Cerebellar nuclear complex (tissue), 1 donor: ENCODE data around the gene KIRREL3.
A peak's percentile ranks its signal among the peaks of the same experiment; 100 is the strongest.
"Not testable (repeated sequence)": the region's sequence is repeated elsewhere in the genome, so short reads cannot be mapped to it uniquely, and the experiment has no call there.

Experiments used
- DNase-seq, 2 experiments: peaks; one replicate each; lab custom pipeline; 2025; lab: John Stamatoyannopoulos, UW

The KIRREL3 gene

GRCh38 chr11:126952533-126952932 is 48.0 kb downstream of the KIRREL3 start:
- DNase-seq, result not testable (repeated sequence)

DNA sequence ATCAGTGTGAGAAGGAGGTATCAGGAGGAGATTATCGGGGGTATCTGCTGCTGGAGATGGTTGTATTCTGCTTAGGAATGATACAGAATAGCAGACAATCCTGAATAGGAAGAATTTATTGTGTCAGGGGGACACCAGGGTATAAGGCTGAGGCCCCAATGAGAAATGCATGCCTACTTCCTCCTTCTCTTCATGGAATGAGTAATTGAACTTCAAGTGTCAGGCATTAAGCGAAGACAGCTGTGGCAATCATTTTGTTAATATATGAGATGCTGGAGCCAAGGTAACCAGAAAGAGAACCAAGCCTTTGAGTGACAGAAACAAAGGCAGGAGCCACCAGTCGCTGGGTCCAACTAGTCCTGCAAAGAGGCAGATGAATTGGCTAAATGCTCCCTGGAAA is 49.1 kb downstream of the KIRREL3 start:
- DNase-seq, result no peak

- DNase-seq, result peak in 1 of 2 experiments; percentile 47
Observed at GRCh38 chr11:126949066-126949891, 51.3 kb downstream of the KIRREL3 start.

- no peak for DNase-seq
Observed at GRCh38 chr11:126948563-126948962, 52.0 kb downstream of the KIRREL3 start.

DNA sequence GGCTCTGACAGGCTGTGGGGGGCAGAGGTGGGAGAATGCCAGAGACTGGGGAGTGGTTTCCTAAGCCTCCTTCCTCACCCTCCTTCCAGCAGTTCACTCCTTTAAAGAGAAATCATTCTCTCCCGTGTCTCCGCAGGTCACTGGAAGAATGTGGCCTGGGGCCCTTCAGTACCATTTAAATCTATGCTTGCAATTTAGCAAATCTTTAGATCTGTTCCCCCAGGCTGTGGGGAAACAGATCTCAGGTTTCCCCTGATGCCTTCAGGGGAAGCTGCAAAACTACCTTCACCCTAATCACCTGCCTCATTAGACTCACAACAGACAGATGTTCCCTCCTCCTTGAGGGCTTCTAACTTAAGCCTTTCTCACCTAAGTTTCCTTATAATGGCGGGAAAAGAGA is 55.3 kb downstream of the KIRREL3 start:
- DNase-seq, result no peak

- DNase-seq, result no peak
Observed at GRCh38 chr11:126943316-126943715, 57.3 kb downstream of the KIRREL3 start.

- no peak for DNase-seq
Observed at GRCh38 chr11:126942146-126942545, 58.4 kb downstream of the KIRREL3 start.

- no peak for DNase-seq
Observed at GRCh38 chr11:126939552-126939951, 61.0 kb downstream of the KIRREL3 start.

- no peak for DNase-seq
Observed at GRCh38 chr11:126938718-126939117, 61.9 kb downstream of the KIRREL3 start.

DNA sequence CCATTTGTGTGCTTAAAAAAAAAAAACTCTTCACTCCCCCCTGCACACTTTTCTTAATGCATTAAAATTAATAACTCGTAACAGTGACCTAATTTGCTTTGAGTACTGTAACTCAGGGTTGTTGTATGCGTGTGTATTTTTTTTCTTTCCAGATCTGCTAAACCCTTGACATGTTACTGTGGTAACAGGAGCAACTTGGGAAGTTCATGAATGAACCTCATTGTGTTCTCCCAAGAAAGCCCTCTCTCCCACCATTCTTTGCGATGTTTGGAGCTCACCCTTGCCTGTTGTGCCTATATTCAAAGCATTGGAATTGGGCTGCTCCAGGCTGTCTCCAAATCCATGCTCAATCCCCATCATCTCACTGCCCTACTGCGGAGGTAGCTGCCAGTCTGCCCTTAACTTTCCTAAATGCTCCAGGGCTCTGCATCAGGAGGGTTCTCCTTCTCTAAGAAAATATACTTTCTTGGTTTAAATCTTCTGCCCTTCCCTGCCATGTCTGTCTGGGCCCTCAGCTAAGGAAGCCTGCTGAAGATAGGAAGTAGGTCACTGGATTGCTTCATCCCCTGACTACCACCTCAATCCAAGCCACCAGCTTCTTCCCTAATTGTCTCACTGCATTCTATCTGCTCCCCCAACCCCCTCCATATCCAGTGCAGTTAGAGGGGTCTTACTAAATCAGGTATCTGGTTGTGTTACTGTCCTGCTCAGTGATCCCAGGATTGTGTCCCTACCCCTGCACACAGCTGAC is 70.3 kb downstream of the KIRREL3 start:
- no peak for DNase-seq

DNA sequence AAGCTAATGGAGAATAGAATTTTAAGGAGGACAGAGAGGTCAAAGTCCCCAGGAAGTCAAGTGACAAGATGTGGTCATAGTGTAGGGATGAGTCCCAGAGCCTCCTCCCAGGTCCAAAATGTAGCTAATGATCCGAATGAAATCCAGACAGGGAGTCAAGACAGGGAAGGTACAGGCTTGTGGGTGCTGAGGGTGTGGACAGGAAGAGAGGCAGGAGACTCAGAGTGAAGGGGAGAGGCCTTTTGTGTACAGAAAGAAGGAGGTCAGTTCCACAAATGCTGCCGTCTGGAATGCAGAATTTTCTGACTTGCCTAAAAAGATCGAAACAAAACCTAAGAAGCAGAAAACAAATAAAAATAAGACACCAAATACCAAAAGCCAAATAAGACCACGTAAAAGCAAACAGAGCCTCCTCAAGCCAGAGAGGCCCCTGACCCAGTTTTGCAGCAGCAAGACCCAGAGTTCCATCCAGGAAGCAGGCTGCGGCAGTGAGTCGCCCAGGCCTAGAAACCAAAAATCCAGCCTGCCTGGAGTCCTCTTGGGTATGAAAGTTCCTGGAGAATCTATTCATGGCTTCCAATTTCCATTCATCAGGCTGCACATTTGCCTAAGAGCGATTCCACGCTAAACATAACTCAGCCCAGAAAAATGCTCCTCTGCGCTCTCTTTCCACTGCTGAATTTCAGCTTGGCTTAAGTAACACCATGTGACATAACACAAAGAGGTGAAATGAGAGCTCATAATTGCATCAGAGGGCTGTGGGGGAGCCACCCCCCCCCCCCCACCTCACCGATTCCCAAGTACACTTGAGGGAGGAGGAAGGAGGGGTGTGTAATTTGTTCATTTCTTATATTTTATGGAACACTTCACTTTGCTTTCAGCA is 71.2 kb downstream of the KIRREL3 start:
- no peak for DNase-seq

- no peak for DNase-seq
Observed at GRCh38 chr11:126927623-126928022, 72.9 kb downstream of the KIRREL3 start.

DNA sequence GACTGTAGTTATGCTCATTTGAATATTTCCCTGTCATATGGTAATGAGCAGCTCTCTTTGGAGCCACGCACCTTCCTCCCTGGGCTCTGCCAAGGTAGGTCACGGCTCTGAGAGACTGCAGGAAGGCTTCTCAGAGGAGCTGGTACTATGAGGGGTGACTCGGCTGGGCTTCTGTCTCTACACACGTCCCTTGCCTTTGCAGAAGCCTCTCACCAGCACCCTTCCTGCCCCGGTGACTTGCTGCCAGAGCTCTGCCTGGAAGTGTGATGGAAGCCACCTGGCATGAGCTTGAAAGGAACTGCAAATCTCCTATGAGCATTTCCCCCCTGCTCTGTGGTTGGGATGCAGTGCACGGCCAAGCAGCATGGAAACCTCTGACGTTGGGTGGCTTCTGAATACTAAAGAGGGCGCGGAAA is 74.2 kb downstream of the KIRREL3 start:
- no peak for DNase-seq

- DNase-seq, result peak; percentile 54 to 57
Observed at GRCh38 chr11:126925321-126926093, 75.1 kb downstream of the KIRREL3 start.

- DNase-seq, result no peak
Observed at GRCh38 chr11:126924376-126925040, 76.1 kb downstream of the KIRREL3 start.

- DNase-seq, result no peak
Observed at GRCh38 chr11:126920833-126921232, 79.7 kb downstream of the KIRREL3 start.

DNA sequence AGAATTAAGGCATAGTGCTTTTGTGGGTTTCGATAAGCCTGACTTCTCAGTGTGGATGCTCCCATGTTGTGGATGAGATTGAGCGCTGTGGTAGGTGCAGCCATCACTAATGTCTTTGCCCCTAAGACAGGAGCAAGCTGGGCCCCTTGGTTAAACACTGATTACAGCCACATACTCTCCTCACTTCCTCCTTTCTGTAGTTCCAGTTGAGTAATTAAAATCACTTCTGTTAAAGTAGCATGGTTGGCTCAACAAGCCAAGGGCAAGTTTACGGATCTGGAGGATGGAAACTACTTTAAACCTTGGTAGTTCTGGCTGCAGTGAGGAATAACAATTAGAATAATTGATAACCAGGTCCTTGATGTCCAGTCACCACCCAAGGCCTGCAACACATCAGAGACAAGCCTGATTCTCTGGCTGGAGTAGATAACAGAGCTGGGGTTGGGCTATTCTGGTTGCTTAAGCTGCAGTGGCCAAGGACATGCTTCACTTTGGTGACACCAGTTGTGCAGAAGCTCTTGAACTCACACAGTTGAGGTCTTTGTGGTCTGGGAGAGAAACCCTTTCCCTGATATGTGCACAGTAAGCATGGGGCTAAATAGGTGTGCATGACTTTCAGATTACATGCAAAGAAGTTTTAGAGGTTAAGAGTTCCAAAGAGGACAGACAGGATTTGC is 81.3 kb downstream of the KIRREL3 start:
- DNase-seq, result no peak

DNA sequence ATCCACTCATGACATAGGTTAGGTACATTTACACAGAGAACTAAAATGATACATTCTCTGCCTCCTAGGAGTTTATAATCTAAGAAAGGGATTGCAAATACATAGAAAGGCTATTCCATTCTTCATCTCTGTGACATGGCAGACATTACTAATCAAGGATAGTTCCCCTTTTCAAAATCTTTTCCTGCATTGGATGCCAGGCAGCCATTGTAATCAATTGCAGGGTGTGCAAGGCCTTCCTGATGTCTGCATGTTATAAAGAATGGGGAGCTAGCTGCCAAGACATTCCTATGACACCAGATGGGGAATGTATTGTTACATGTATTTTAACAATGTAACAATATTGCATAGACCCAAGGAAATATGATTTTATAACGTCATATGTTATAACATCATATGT is 82.0 kb downstream of the KIRREL3 start:
- no peak for DNase-seq

DNA sequence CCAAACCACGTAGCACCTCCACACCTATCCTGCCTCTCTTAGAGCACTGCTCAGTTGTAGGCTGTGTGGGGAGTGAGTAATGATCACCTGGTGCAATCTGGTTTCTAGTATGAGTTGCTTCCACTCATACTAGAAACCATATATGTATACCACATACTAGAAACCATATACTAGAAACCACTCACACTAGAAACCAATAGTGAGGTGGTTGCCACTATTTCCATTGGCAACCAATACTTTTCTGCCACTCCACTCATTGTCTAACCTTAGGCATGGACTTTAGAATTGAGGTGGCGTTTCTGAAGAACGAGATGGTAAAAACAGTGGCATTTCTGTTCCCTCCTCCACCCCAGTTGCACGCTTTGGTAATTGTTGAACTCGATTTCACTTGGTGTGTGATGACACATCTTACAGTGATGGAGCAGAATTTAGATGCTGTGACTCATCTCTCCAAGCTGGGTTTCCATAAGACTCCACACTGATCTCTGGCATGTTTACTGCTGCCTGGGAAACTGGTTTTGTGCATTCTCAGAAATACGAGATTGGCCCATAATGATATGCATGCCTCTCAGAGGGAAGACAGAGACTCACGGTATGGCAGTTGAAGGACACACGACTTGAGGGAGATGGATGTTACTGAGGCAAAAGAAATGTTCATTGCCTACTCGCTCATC is 82.9 kb downstream of the KIRREL3 start:
- DNase-seq, result no peak

DNA sequence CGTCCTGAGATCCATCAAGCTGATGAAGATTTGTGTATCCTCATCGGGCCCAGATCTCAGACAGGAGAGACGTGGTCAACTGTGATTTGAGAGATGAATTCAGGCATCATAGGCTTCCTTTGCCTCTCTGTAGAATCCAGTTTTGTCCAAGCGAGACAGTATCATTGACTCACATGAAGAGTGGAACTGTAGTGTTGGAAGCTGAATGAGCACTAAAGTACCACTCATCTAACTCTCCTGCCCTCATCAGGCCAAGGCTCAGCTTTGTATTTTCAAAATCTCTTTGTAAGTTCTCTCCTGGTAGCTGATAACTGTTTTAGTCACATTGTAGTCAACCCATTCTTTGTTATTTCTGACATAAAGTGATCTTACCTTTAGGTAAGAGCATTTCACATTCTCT is 85.1 kb downstream of the KIRREL3 start:
- DNase-seq, result no peak
